GM18907 (cell line): ENCODE results near the gene LYST.

Experiments used
- ATAC-seq: cut with Tn5 transposase; IDR thresholded peaks from one replicate; pipeline ENCODE4 v1.9.1; 2021; ENCODE audit warnings: mild to moderate bottlenecking, moderate library complexity; ENCODE audit not compliant: unreplicated experiment

LYST gene

GRCh38 chr1:235885655-235886262 lies 19.1 kb upstream of the LYST start:
- ATAC-seq: no peak

- peak; percentile 28 for ATAC-seq
Observed at GRCh38 chr1:235883261-235883927, 16.7 kb upstream of the LYST start.

GRCh38 chr1:235882816-235883215 lies 16.1 kb upstream of the LYST start:
- ATAC-seq: no peak

- ATAC-seq: no peak
Observed at GRCh38 chr1:235881930-235882700, 15.4 kb upstream of the LYST start.

- ATAC-seq: no peak
Observed at GRCh38 chr1:235878082-235878811, 11.5 kb upstream of the LYST start.

- ATAC-seq: no peak
Observed at GRCh38 chr1:235876402-235876841, 9.7 kb upstream of the LYST start.

GRCh38 chr1:235875036-235875597 lies 8.4 kb upstream of the LYST start:
- ATAC-seq: no peak

- no peak for ATAC-seq
Observed at GRCh38 chr1:235874261-235874660, 7.6 kb upstream of the LYST start.

GRCh38 chr1:235873571-235873970 lies 6.9 kb upstream of the LYST start:
- no peak for ATAC-seq

GRCh38 chr1:235873045-235873444 lies 6.3 kb upstream of the LYST start:
- no peak for ATAC-seq

- no peak for ATAC-seq
Observed at GRCh38 chr1:235872270-235872669, 5.6 kb upstream of the LYST start.

- peak; percentile 36 for ATAC-seq
Observed at GRCh38 chr1:235867903-235868469, 1.3 kb upstream of the LYST start.

GRCh38 chr1:235866913-235867845 lies 473 bp upstream of the LYST start:
- ATAC-seq: peak; percentile 79

GRCh38 chr1:235865565-235866204 lies 1.0 kb downstream of the LYST start:
- no peak for ATAC-seq

- no peak for ATAC-seq
Observed at GRCh38 chr1:235864931-235865525, 1.7 kb downstream of the LYST start.

- no peak for ATAC-seq
Observed at GRCh38 chr1:235864469-235864868, 2.2 kb downstream of the LYST start.

GRCh38 chr1:235863699-235864093 lies 3.0 kb downstream of the LYST start:
- no peak for ATAC-seq

- ATAC-seq: no peak
Observed at GRCh38 chr1:235861857-235862256, 4.8 kb downstream of the LYST start.

- ATAC-seq: no peak
Observed at GRCh38 chr1:235860829-235861228, 5.9 kb downstream of the LYST start.
